Suprapubic skin (tissue), 4 donors: Measurements from ENCODE around the gene TNS1. TPM values are rescaled to one million over a fixed set of nuclear protein-coding genes. Genes with fewer than 3 reads are reported as not detected.

Experiments used
- DNase-seq, 2 donors: peaks; one replicate each; pipeline ENCODE4 v3.0.0-alpha.2; 2019; ENCODE audit warnings: low spot score in 2 of 2
- H3K27ac ChIP-seq: fragments of 200-600 bp; sonication (generic); one replicate; pipeline ENCODE4 v1.5.1; 2019
- H3K27me3 ChIP-seq: fragments of 200-600 bp; sonication (generic); one replicate; pipeline ENCODE4 v1.5.1; 2019
- H3K36me3 ChIP-seq: fragments of 200-600 bp; sonication (generic); one replicate; pipeline ENCODE4 v1.5.1; 2019
- H3K4me1 ChIP-seq: fragments of 200-600 bp; sonication (generic); one replicate; pipeline ENCODE4 v1.5.1; 2019
- H3K4me3 ChIP-seq: fragments of 200-600 bp; sonication (generic); one replicate; pipeline ENCODE4 v1.5.1; 2019; ENCODE audit warnings: mild to moderate bottlenecking
- H3K9me3 ChIP-seq: fragments of 200-600 bp; sonication (generic); one replicate; pipeline ENCODE4 v1.5.1; 2019
- EP300 ChIP-seq: sonication (generic); formaldehyde crosslinking; IDR thresholded peaks from one replicate; pipeline ENCODE4 v1.6.1; 2017; ENCODE audit warnings: antibody characterized with exemption
- POLR2A ChIP-seq, 2 donors: fragments of 450-650 bp; IDR thresholded peaks; one replicate each; pipeline ENCODE4 v1.6.1; 2017; ENCODE audit warnings: antibody characterized with exemption in 2 of 2, mild to moderate bottlenecking in 2 of 2, moderate library complexity in 2 of 2
- POLR2AphosphoS5 ChIP-seq, 3 donors: sonication (generic); formaldehyde crosslinking; IDR thresholded peaks; one replicate each; pipeline ENCODE4 v1.6.1; 2017; ENCODE audit warnings: antibody characterized with exemption in 3 of 3
- WGBS: methylation state at CpG from one replicate; pipeline ENCODE4 v1.1.5; 2018; 5-methylcytosine and 5-hydroxymethylcytosine counted together
- total RNA-seq, 4 donors: library from RNA; depleted of rRNA; stranded (reverse); fragments of >200 nt; gene quantifications; one replicate each; pipeline ENCODE4 v1.1.0, GENCODE V29; 2016
- TF ChIP-seq, protein P1 (sequence below), 2 donors: fragments of 200-600 bp in 1 of 2; fragments of 450-650 bp in 1 of 2; sonication (generic) in 1 of 2; IDR thresholded peaks; one replicate each; pipeline ENCODE4 v1.5.1; 2016 to 2019; ENCODE audit warnings: antibody characterized with exemption in 2 of 2, mild to moderate bottlenecking in 1 of 2, moderate library complexity in 1 of 2

TNS1 gene
- total RNA-seq, 4 donors from 2014 or later = 64.1 to 145 (median 99.5) TPM

DNA sequence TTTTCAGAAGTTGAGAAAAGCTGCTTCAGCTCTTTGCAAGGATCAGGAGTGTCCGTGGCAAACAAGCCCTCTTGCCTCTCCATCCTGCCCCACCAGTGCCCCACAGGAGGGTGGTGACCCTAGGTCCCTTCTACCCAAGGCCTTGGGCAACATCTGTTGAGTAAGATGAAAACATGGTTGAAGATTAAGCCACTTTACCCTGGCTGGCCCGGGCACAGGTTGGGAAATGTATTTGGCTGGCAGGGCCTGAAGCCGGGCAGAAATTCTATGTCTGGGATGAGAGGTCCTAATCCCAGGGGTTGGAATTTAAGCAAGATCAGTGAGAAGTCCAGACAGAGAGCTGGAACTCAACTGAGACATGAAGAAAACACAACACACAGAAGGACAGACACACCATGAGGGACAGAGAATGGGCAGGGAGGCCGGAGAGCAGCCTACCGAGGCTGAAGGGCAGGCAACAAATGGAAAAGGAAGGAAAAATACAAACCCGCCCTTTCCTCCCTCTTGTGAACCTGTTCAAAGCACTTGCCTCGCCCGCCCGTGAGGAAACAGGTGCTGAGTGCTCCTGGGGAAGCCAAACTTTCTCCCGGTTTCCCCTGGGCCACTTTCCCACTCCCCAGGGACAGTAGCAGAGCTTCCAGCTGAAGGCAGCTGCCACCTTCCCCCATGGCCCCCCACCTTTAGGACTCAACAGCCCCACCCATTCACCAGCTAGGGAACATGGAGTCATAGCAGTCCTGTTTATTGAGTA lies 86.1 kb downstream of the TNS1 start:
- Histone ChIP-seq H3K27me3 (no peaks in the 10 kb centered on the region), H3K27ac (peak overlapping the region; percentile 2), H3K9me3 (no peaks in the 10 kb centered on the region), H3K4me1 (peaks cover 88% of the 10 kb centered on the region), H3K36me3 (peaks cover 5% of the 10 kb centered on the region), H3K4me3 (no peak overlapping the region)
- peak in 1 of 3 donors; percentile 28 for TF ChIP-seq POLR2AphosphoS5 (IDR thresholded peaks at IDR 0.05)
- TF ChIP-seq POLR2A (IDR thresholded peaks at IDR 0.05) = no peak
- DNase-seq = no peak
- 65% methylated on average over 10 of the region's 10 CpGs for WGBS

DNA sequence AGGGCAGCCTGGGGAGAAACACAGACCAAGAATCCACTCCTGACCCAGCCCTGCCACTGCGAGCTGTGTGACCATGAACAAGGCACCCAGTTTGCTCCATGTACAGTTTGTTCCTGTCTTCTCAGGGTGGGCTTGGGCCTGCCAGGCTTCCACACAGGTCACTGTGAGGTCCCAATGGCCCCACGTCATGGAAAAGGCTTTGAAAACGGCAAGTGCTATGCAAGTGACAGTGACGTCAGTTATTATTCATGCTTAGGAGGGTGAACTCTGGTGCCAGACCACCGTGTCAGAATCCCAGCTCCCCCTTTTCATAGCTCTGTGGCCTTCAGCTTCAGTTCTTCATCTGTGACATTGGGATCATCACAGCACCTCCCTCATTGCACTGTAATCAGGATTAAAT lies 87.1 kb downstream of the TNS1 start:
- WGBS = 69% methylated on average over 3 of the region's 5 CpGs

DNA sequence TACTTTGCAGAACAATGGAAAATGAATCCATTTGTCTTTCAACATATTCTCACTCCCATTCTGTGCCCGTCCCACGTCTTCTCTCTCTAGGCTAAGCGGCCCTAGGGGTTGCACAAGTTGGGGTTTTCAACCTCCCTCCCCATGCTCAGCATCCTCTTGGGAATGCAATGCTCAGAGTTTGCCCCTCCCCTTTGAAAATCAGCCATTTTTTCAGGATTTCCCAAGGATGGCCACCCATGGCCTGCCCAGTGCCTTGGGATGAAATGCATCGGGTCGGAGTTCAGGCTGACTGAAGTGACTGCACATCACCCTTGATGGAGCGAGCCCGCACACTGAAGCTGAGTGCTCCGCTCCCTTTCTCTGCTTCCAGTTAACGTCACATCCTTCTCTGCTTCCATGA lies 87.9 kb downstream of the TNS1 start:
- no peak for TF ChIP-seq POLR2AphosphoS5 (IDR thresholded peaks at IDR 0.05)
- TF ChIP-seq, protein P1, sequence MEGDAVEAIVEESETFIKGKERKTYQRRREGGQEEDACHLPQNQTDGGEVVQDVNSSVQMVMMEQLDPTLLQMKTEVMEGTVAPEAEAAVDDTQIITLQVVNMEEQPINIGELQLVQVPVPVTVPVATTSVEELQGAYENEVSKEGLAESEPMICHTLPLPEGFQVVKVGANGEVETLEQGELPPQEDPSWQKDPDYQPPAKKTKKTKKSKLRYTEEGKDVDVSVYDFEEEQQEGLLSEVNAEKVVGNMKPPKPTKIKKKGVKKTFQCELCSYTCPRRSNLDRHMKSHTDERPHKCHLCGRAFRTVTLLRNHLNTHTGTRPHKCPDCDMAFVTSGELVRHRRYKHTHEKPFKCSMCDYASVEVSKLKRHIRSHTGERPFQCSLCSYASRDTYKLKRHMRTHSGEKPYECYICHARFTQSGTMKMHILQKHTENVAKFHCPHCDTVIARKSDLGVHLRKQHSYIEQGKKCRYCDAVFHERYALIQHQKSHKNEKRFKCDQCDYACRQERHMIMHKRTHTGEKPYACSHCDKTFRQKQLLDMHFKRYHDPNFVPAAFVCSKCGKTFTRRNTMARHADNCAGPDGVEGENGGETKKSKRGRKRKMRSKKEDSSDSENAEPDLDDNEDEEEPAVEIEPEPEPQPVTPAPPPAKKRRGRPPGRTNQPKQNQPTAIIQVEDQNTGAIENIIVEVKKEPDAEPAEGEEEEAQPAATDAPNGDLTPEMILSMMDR (IDR thresholded peaks at IDR 0.05) = no peak
- no peak for TF ChIP-seq EP300
- TF ChIP-seq POLR2A (IDR thresholded peaks at IDR 0.05) = no peak
- H3K27me3 ChIP-seq = no peaks in the 10 kb centered on the region
- no peak for DNase-seq
- H3K36me3 ChIP-seq = peaks cover 5% of the 10 kb centered on the region
- H3K4me1 ChIP-seq = peaks cover 88% of the 10 kb centered on the region
- H3K27ac ChIP-seq = peak overlapping the region; percentile 50
- 89% methylated on average over 9 of the region's 9 CpGs for WGBS
- H3K9me3 ChIP-seq = no peaks in the 10 kb centered on the region
- H3K4me3 ChIP-seq = no peak overlapping the region

More for the DNA sequence above, 87.1 kb downstream of the TNS1 start:
- TF ChIP-seq, protein P1 (IDR thresholded peaks at IDR 0.05) = no peak
- peak; percentile 75 for TF ChIP-seq EP300
- TF ChIP-seq POLR2A (IDR thresholded peaks at IDR 0.05) = no peak
- no peak for TF ChIP-seq POLR2AphosphoS5 (IDR thresholded peaks at IDR 0.05)
- Histone ChIP-seq H3K27me3 (no peaks in the 10 kb centered on the region), H3K27ac (peak overlapping the region; percentile 2), H3K9me3 (no peaks in the 10 kb centered on the region), H3K4me3 (no peak overlapping the region), H3K4me1 (peaks cover 88% of the 10 kb centered on the region), H3K36me3 (peaks cover 5% of the 10 kb centered on the region)
- no peak for DNase-seq

GRCh38 chr2:217914078-217914477 lies 88.7 kb downstream of the TNS1 start:
- no peak for TF ChIP-seq POLR2A (IDR thresholded peaks at IDR 0.05)
- TF ChIP-seq, protein P1 (IDR thresholded peaks at IDR 0.05) = no peak
- WGBS = 100% methylated on average over 1 of the region's 1 CpG
- no peaks in the 10 kb centered on the region for H3K9me3 ChIP-seq
- no peak for DNase-seq
- no peak overlapping the region for H3K4me3 ChIP-seq
- H3K27ac ChIP-seq = peak overlapping the region; percentile 50
- H3K27me3 ChIP-seq = no peaks in the 10 kb centered on the region
- H3K36me3 ChIP-seq = peaks cover 5% of the 10 kb centered on the region
- peaks cover 88% of the 10 kb centered on the region for H3K4me1 ChIP-seq

- TF ChIP-seq, protein P1 (IDR thresholded peaks at IDR 0.05) = no peak
- TF ChIP-seq EP300 (no peak), POLR2AphosphoS5 (IDR thresholded peaks at IDR 0.05) (no peak), POLR2A (IDR thresholded peaks at IDR 0.05) (no peak)
- peaks cover 5% of the 10 kb centered on the region for H3K36me3 ChIP-seq
- 77% methylated on average over 2 of the region's 3 CpGs for WGBS
- H3K27ac ChIP-seq = peak overlapping the region; percentile 50
- DNase-seq = no peak
- H3K4me1 ChIP-seq = peaks cover 87% of the 10 kb centered on the region
- H3K27me3 ChIP-seq = no peaks in the 10 kb centered on the region
- H3K4me3 ChIP-seq = no peak overlapping the region
- H3K9me3 ChIP-seq = no peaks in the 10 kb centered on the region
These were observed 89.4 kb downstream of the TNS1 start for GRCh38 chr2:217913436-217913835.
